Eye (tissue), 1 donor: ENCODE data around the gene KRTAP29-1.
"Not testable (repeated sequence)": the region's sequence is repeated elsewhere in the genome, so short reads cannot be mapped to it uniquely, and the experiment has no call there.

ENCODE experiments used
- DNase-seq: peaks from one replicate; pipeline ENCODE4 v3.0.0-alpha.2; 2015

KRTAP29-1 gene

GRCh38 chr17:41301916-41302901 is at the start of gene KRTAP29-1:
Gene KRTAP29-1 (minus strand): TSS chr17:41302851. CDS start chr17:41302851, 0 bp downstream.
- DNase-seq, result no peak

- no peak for DNase-seq
These were observed 48.5 kb upstream of the KRTAP29-1 start for GRCh38 chr17:41351177-41351576.

- not testable (repeated sequence) for DNase-seq
These were observed 47.8 kb upstream of the KRTAP29-1 start, which contains the start of gene KRT33A for GRCh38 chr17:41350381-41350878. Gene KRT33A (minus strand): TSS chr17:41350828. CDS start chr17:41350767, 61 bp downstream.

- DNase-seq, result no peak
These were observed 45.5 kb upstream of the KRTAP29-1 start for GRCh38 chr17:41347869-41348760.

- not testable (repeated sequence) for DNase-seq
These were observed 43.8 kb upstream of the KRTAP29-1 start for GRCh38 chr17:41346421-41346820.

GRCh38 chr17:41345992-41346391 is 43.3 kb upstream of the KRTAP29-1 start:
- DNase-seq, result no peak

GRCh38 chr17:41343029-41343428 is 40.4 kb upstream of the KRTAP29-1 start:
- DNase-seq, result no peak

GRCh38 chr17:41340934-41341861 is 38.5 kb upstream of the KRTAP29-1 start:
- DNase-seq, result no peak

GRCh38 chr17:41340494-41340893 is 37.8 kb upstream of the KRTAP29-1 start:
- DNase-seq, result no peak

GRCh38 chr17:41339571-41340172 is 37.0 kb upstream of the KRTAP29-1 start:
- DNase-seq, result no peak

GRCh38 chr17:41338961-41339485 is 36.4 kb upstream of the KRTAP29-1 start:
- no peak for DNase-seq

- no peak for DNase-seq
These were observed 33.1 kb upstream of the KRTAP29-1 start for GRCh38 chr17:41335747-41336146.

GRCh38 chr17:41334385-41335305 is 32.0 kb upstream of the KRTAP29-1 start:
- no peak for DNase-seq

- no peak for DNase-seq
These were observed 31.2 kb upstream of the KRTAP29-1 start for GRCh38 chr17:41333836-41334235.

- no peak for DNase-seq
These were observed 30.4 kb upstream of the KRTAP29-1 start for GRCh38 chr17:41333098-41333497.

GRCh38 chr17:41332239-41332638 is 29.6 kb upstream of the KRTAP29-1 start:
- DNase-seq, result no peak

- no peak for DNase-seq
These were observed 29.0 kb upstream of the KRTAP29-1 start for GRCh38 chr17:41331606-41332005.

GRCh38 chr17:41329279-41329948 is 26.8 kb upstream of the KRTAP29-1 start:
- peak; percentile 73 for DNase-seq

GRCh38 chr17:41328207-41328606 is 25.6 kb upstream of the KRTAP29-1 start:
- no peak for DNase-seq
